C4-2B (cell line): Measurements from ENCODE around the gene DAPK1.

Experiments used
- CTCF ChIP-seq: fragments of 450-650 bp; conservative IDR thresholded peaks from 2 replicates; pipeline ENCODE4 v1.5.1; 2017; ENCODE audit warnings: mild to moderate bottlenecking
- ZFX ChIP-seq: fragments of 450-650 bp; IDR thresholded peaks from 2 replicates; pipeline ENCODE4 v1.6.1; 2017

GRCh38 chr9:87603854-87604490 lies 106.3 kb downstream of the DAPK1 start:
- TF ChIP-seq CTCF, result no peak
- TF ChIP-seq ZFX, result no peak
